Natural killer cell (primary cell): ENCODE results near the gene PTCD3. TPM values are rescaled to one million over a fixed set of nuclear protein-coding genes. Genes with fewer than 3 reads are reported as not detected.

ENCODE experiments used
- ATAC-seq, 3 donors: fragments of 150-1000 bp in 2 of 3; fragments of 200-7000 bp in 1 of 3; cut with Tn5 transposase; 1 replicate in 1 of 3; 2 replicates in 2 of 3; pipeline ENCODE4 v1.10.0; 2021; ENCODE audit warnings: mild to moderate bottlenecking in 2 of 3, moderate library complexity in 2 of 3
- DNase-seq, 2 donors: peaks; one replicate each; pipeline versions ENCODE4 v3.0.0 to v3.0.0-alpha.2; 2013 to 2021; ENCODE audit warnings: mixed read lengths in 1 of 2
- H3K27ac ChIP-seq: one replicate; pipeline ENCODE4 v1.5.1; 2013; ENCODE audit warnings: mild to moderate bottlenecking, low read length
- H3K27me3 ChIP-seq: one replicate; pipeline ENCODE4 v1.6.1; 2013; ENCODE audit warnings: low read length; ENCODE audit not compliant: control insufficient read depth, insufficient read depth
- H3K36me3 ChIP-seq: one replicate; pipeline ENCODE4 v1.6.1; 2013; ENCODE audit warnings: low read length; ENCODE audit not compliant: control insufficient read depth, insufficient read depth
- H3K4me1 ChIP-seq: one replicate; pipeline ENCODE4 v1.6.1; 2013; ENCODE audit warnings: low read length; ENCODE audit not compliant: control insufficient read depth, insufficient read depth
- H3K4me3 ChIP-seq: one replicate; pipeline ENCODE4 v1.5.1; 2013; ENCODE audit warnings: low read length
- H3K9me3 ChIP-seq: one replicate; pipeline ENCODE4 v1.6.1; 2013; ENCODE audit warnings: low read length; ENCODE audit not compliant: control insufficient read depth, insufficient read depth
- H3K27ac Mint-ChIP-seq, 2 donors: one replicate each; pipeline ENCODE4 v1.8.0; 2022; ENCODE audit warnings: mild to moderate bottlenecking in 2 of 2, mixed read lengths in 2 of 2, moderate library complexity in 1 of 2
- H3K27me3 Mint-ChIP-seq, 2 donors: one replicate each; pipeline ENCODE4 v1.8.0; 2022; ENCODE audit warnings: low read depth in 2 of 2, mixed read lengths in 2 of 2
- H3K36me3 Mint-ChIP-seq: one replicate; pipeline ENCODE4 v1.8.0; 2022; ENCODE audit warnings: mixed read lengths
- H3K4me1 Mint-ChIP-seq, 2 donors: one replicate each; pipeline ENCODE4 v1.8.0; 2022; ENCODE audit warnings: mixed read lengths in 2 of 2
- H3K4me3 Mint-ChIP-seq: one replicate; pipeline ENCODE4 v1.8.0; 2022; ENCODE audit warnings: mild to moderate bottlenecking, moderate library complexity, mixed read lengths
- H3K9me3 Mint-ChIP-seq, 2 donors: one replicate each; pipeline ENCODE4 v1.8.0; 2022; ENCODE audit warnings: mixed read lengths in 2 of 2
- WGBS: methylation state at CpG from one replicate; pipeline ENCODE4 v1.1.7; 2013; ENCODE audit warnings: missing lambda C conversion rate; ENCODE audit not compliant: insufficient coverage; 5-methylcytosine and 5-hydroxymethylcytosine counted together
- intact Hi-C: fragments of 100-400 bp; cut with micrococcal nuclease; formaldehyde crosslinking; loops from one replicate; pipeline ENCODE4 v1.14.2; 2022
- total RNA-seq, 4 donors: library from RNA; stranded (reverse); fragments of 120-200 nt in 1 of 4; gene quantifications; one replicate each; pipeline versions ENCODE4 v1.2.3 to v1.2.4, GENCODE V29; 2013 to 2022
- TF ChIP-seq, protein P1 (sequence below): fragments of 200-600 bp; IDR thresholded peaks from one replicate; pipeline ENCODE4 v1.8.0; 2022; ENCODE audit warnings: antibody characterized with exemption

Gene PTCD3
- total RNA-seq, 3 donors from 2014 or later (not counting 1 experiment from before 2014, with no cell fraction given): 115 to 146 (median 128) TPM

DNA sequence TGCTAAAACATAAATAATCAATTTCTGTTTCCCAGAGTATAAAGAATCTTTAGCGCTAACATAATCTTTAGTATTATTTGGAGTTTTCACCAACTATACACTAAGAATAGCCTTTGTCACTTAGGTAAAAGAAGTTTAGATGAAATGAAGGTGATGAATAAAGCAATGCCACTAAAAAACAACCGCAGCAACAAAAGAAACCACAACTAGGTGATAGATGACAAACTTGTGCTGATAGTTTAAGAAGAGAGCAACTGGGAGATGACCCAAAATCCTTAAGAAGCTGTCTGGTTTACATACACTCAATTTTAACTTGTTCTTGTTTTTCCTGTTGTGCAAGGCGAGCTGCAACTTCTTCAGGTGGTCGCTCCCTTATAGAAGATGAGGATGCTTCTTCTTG is 64.4 kb downstream of the PTCD3 start:
- no peaks in the 10 kb centered on the region for H3K9me3 Mint-ChIP-seq
- H3K36me3 Mint-ChIP-seq: peaks cover 8% of the 10 kb centered on the region
- Histone ChIP-seq H3K27ac (no peak overlapping the region), H3K9me3 (no peaks in the 10 kb centered on the region), H3K4me1 (no peaks in the 10 kb centered on the region), H3K36me3 (peaks cover 60% of the 10 kb centered on the region), H3K4me3 (no peak overlapping the region), H3K27me3 (no peaks in the 10 kb centered on the region)
- TF ChIP-seq, protein P1, sequence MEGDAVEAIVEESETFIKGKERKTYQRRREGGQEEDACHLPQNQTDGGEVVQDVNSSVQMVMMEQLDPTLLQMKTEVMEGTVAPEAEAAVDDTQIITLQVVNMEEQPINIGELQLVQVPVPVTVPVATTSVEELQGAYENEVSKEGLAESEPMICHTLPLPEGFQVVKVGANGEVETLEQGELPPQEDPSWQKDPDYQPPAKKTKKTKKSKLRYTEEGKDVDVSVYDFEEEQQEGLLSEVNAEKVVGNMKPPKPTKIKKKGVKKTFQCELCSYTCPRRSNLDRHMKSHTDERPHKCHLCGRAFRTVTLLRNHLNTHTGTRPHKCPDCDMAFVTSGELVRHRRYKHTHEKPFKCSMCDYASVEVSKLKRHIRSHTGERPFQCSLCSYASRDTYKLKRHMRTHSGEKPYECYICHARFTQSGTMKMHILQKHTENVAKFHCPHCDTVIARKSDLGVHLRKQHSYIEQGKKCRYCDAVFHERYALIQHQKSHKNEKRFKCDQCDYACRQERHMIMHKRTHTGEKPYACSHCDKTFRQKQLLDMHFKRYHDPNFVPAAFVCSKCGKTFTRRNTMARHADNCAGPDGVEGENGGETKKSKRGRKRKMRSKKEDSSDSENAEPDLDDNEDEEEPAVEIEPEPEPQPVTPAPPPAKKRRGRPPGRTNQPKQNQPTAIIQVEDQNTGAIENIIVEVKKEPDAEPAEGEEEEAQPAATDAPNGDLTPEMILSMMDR: no peak
- DNase-seq: peak in 1 of 2 donors; percentile 12
- H3K27ac Mint-ChIP-seq: no peak overlapping the region
- no peak overlapping the region for H3K4me3 Mint-ChIP-seq
- WGBS: 86% methylated on average over 2 of the region's 4 CpGs
- H3K27me3 Mint-ChIP-seq: no peaks in the 10 kb centered on the region
- no peak for ATAC-seq
- H3K4me1 Mint-ChIP-seq: peaks cover 7 to 11% of the 10 kb centered on the region in 2 donors
- intact Hi-C loops: no loop called here

DNA sequence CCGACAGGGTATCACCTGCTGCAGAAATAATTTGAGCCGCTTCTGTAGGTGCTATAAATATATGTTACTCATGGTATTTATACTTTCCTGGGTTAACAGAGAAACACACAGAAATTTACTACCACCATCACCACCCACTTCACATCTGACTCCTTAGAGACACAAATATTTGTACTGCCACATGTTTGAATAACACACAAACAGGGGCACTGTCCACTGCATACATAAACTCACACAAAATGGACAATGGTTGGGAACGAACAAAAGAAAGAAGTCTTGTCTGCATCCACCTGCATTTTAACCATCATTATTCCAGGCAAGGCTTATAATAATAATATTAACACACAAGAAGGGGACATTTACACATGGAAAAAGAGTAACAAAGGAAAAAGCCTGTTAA is 65.3 kb downstream of the PTCD3 start:
- Mint-ChIP-seq H3K4me3 (no peak overlapping the region), H3K36me3 (peaks cover 8% of the 10 kb centered on the region), H3K9me3 (no peaks in the 10 kb centered on the region), H3K27me3 (no peaks in the 10 kb centered on the region), H3K27ac (no peak overlapping the region), H3K4me1 (peaks cover 15 to 20% of the 10 kb centered on the region in 2 donors)
- H3K27ac ChIP-seq: no peak overlapping the region
- TF ChIP-seq, protein P1: no peak
- H3K36me3 ChIP-seq: peaks cover 59% of the 10 kb centered on the region
- intact Hi-C loops: no loop called here
- H3K4me1 ChIP-seq: no peaks in the 10 kb centered on the region
- no peaks in the 10 kb centered on the region for H3K9me3 ChIP-seq
- H3K4me3 ChIP-seq: no peak overlapping the region
- WGBS: 93% methylated on average over 2 of the region's 3 CpGs
- no peaks in the 10 kb centered on the region for H3K27me3 ChIP-seq
- ATAC-seq: no peak
- no peak for DNase-seq

DNA sequence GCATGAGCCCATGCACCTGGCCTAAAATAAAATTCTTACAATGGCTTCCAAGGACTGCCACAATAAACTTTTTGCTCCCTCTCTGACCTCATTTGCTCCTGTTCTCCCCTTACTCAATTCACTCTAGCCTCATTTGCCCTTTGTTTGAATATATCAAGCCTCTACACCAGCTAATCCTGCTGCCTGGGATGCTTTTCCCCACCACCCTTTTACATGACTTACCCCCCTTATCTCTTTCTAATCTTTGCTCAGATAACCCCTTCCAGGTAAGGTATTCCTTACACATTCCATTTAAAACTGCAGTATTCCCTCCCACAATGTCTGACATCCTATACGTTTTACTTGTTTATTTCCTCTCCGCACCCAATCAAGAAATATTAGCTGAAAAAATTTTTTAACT is 66.6 kb downstream of the PTCD3 start:
- intact Hi-C loops: no loop called here
- H3K27ac ChIP-seq: no peak overlapping the region
- H3K4me1 ChIP-seq: no peaks in the 10 kb centered on the region
- H3K36me3 ChIP-seq: peaks cover 67% of the 10 kb centered on the region
- no peak overlapping the region for H3K4me3 ChIP-seq
- Mint-ChIP-seq H3K27me3 (no peaks in the 10 kb centered on the region), H3K9me3 (no peaks in the 10 kb centered on the region), H3K4me3 (no peak overlapping the region), H3K36me3 (peaks cover 8% of the 10 kb centered on the region), H3K4me1 (peaks cover 17 to 22% of the 10 kb centered on the region in 2 donors), H3K27ac (no peak overlapping the region)
- no peak for ATAC-seq
- no peak for DNase-seq
- no peaks in the 10 kb centered on the region for H3K9me3 ChIP-seq
- WGBS: 100% methylated on average over 1 of the region's 2 CpGs
- no peaks in the 10 kb centered on the region for H3K27me3 ChIP-seq
- TF ChIP-seq, protein P1: no peak

DNA sequence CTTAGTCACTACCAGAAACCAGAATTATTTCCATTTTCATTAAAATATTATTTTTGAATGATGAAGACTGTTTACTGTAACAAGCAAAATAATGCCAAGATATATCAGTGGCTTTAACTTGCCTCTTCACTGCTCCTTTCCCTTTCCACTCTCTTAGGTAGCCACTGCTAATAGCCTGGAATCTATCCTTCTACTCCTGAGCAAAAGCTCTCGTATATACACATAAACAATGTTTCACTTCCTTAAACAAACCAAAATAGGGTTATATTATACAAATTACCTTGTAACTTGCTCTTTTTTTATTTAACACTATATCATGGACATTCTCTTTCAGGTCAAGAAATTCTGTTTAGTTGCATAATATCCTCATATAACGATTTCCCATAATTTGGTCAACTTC is 68.4 kb downstream of the PTCD3 start:
- H3K9me3 ChIP-seq: no peaks in the 10 kb centered on the region
- H3K4me3 Mint-ChIP-seq: no peak overlapping the region
- 76% methylated on average over 2 of the region's 2 CpGs for WGBS
- H3K27me3 Mint-ChIP-seq: no peaks in the 10 kb centered on the region
- H3K36me3 Mint-ChIP-seq: no peaks in the 10 kb centered on the region
- no peaks in the 10 kb centered on the region for H3K9me3 Mint-ChIP-seq
- DNase-seq (no peak), ATAC-seq (no peak)
- no peak overlapping the region for H3K4me3 ChIP-seq
- no peaks in the 10 kb centered on the region for H3K4me1 ChIP-seq
- peaks cover 17 to 22% of the 10 kb centered on the region in 2 donors for H3K4me1 Mint-ChIP-seq
- TF ChIP-seq, protein P1: no peak
- H3K27ac Mint-ChIP-seq: peak overlapping the region in 1 of 2 donors; percentile 66
- H3K27me3 ChIP-seq: no peaks in the 10 kb centered on the region
- intact Hi-C loops: no loop called here
- peaks cover 65% of the 10 kb centered on the region for H3K36me3 ChIP-seq
- H3K27ac ChIP-seq: no peak overlapping the region
